Fibroblast of upper back skin (primary cell): ENCODE data around the gene HGFAC.

Source experiments
- DNase-seq: peaks from one replicate; pipeline ENCODE4 v3.0.0-alpha.2; 2013

HGFAC gene

GRCh38 chr4:3464349-3464905 lies 22.7 kb downstream of the HGFAC start:
- DNase-seq = no peak

DNA sequence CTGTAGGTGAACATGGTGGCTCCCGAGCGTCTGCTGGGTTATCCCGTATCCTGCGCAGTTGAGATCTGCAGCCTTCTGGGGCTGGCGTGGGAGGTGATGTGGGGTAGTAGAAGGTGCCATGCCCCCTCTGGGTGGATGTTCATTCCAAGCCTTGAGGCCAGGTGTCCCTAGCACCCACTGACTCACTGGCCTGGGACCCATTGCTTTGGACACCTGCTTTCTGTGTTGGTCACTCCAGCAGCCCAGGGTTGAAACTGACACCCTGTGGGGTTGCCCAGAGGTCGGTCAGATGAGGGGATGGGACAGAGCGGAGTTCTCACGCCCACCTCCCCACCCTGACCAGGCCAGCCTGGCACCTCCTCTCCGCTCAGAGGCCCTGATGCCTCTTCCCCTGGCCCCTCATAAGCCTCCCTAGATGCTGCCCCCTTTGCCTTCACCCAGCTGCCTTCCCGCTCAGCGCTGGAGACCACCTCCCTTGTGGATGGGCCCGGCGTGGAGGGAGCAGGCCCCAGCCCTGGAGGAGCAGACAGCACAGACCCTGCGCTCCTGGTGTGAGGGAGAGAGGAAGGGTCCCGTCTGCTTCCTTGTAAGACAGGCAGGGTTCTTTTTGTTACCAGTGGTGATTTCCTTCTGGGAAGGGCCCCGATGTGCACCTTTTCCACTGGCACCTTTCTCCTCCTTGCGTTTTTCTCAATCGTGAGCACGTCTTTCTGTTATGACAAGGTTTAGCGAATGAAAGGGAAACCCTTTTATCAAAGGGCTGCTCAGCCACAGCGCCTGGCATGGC lies 23.3 kb downstream of the HGFAC start:
- no peak for DNase-seq

DNA sequence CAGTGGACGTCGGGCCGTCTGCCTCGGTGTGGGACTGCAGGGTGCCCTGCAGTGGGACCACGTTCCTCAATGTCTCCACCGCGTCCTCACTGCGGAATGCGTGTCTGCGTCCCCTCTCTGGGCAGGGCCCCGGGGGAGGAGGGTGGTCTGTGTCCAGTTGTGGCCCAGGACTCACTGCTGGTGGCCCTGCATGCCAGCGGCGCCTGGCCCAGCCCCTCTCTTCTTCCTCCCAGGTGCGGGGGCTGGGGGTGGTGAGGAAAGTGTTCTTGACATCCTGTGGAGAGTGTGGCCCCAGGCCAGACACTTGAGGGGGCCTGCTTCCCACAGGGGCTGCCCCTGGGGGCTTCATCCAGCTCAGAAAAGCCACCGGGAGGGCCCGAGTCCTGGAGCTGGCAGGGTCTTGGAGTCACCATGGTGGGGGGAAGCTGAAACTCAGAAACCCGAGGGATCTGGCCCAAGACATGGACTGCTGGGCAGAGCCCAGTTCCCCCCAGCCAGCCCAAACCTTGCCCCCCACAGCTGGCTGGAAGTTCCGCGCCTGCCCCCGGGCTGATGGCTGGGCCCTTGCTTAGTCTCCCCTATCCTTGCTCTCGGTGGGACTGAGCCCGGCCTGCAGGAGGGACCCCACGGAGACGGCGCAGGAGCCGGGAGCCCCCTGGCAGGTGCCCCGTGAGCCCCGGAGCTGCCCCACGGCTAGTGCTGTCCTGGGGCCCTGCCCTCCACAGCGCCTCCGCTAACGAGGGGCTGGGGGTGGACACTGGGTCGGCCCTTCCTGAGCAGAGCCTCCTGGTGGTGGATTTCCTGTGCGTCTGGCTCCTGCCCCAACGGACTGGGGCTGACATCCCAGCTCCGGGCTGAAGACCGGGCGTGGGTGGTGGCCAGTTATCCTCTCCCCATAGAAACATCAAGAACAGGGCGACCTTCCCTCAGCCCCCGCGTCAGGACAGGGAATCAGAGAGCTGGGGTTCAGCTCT lies 24.2 kb downstream of the HGFAC start:
- DNase-seq = no peak

GRCh38 chr4:3466691-3467600 lies 25.2 kb downstream of the HGFAC start:
- no peak for DNase-seq

GRCh38 chr4:3467601-3468031 lies 25.8 kb downstream of the HGFAC start:
- DNase-seq = no peak

DNA sequence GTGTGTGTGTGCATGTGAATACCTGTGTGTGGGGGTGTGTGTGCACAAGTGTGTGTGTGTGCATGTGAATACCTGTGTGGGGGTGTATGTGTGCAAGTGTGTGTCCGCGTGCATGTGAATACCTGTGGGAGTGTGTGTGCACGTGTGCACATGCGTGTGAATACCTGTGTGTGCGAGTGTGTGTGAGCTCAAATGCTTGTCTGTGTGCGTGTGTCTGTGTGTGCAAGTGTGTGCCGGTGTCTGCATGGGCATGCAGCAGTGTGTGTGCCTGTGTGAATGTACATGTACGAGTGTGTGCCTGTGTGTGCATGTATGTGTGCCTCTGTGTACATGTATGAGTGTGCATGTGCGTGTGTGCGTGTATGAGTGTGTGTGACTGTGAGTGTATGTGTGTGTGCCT lies 26.4 kb downstream of the HGFAC start:
- no peak for DNase-seq

- no peak for DNase-seq
These were observed 27.0 kb downstream of the HGFAC start for GRCh38 chr4:3468804-3469203.

DNA sequence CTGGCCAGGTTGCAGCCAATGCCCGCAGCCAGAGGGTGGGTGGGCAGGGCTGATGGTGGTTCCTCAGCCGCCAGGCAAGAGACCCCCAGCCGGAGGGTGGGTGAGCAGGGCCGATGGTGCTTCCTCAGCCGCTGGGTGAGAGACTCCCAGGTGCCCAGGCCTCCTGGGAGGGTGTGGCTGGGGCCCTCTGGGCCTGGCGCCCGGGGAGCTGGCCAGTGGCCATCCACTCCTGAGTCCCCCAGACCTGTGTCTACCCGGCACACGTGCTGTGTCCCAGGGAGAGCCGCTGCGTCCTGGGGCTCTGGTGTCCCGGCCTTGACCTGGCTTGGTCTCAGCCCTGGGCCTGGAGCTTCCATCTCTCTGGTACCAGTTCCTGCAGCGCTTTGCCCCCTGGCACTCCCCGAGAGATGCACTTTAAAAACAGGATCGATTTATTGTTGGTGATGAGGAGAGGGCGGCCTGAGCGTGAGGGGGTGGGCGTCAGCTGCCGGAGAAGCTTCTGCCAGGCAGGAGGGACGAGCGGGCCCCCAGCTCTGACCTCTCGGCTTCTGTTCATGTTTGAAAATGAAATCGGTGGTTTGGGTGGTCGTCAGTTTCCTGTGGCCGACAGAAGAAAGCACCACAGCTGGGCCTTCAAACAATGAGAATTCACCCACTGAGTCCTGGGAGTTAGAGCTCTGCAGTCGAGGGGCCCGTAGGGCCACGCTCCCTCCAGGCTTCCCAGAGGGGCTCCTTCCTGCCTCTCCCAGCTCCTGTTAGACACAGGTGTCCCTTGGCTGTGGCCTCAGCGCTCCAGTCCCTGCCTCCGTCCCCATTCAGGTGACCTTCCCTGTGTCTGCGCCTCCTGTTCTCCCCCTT lies 27.8 kb downstream of the HGFAC start:
- DNase-seq = no peak

- DNase-seq = peak; percentile 27
These were observed 28.7 kb downstream of the HGFAC start for GRCh38 chr4:3470244-3471097.

GRCh38 chr4:3471098-3471760 lies 29.5 kb downstream of the HGFAC start:
- DNase-seq = no peak

DNA sequence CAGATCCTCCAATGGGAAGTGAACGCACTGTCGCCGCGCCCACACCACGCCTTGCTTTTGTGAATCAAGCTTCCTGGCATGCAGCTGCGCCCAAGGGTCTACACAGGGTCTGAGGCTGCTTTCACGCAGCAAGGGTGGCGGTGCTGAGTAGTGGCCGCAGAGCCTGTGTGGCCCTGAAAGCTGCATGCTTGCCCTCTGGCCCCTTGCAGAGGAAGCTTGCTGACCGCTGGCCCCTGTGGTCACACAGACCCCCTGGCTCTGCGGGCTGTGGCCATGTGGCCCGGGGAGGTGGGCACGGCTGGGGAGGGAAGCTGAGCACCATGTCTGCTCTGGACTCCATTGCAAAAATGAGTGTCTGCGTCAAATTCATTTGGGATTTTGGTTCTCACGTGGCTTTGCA lies 30.1 kb downstream of the HGFAC start:
- DNase-seq = no peak

GRCh38 chr4:3472411-3473141 lies 30.8 kb downstream of the HGFAC start:
- DNase-seq = no peak

DNA sequence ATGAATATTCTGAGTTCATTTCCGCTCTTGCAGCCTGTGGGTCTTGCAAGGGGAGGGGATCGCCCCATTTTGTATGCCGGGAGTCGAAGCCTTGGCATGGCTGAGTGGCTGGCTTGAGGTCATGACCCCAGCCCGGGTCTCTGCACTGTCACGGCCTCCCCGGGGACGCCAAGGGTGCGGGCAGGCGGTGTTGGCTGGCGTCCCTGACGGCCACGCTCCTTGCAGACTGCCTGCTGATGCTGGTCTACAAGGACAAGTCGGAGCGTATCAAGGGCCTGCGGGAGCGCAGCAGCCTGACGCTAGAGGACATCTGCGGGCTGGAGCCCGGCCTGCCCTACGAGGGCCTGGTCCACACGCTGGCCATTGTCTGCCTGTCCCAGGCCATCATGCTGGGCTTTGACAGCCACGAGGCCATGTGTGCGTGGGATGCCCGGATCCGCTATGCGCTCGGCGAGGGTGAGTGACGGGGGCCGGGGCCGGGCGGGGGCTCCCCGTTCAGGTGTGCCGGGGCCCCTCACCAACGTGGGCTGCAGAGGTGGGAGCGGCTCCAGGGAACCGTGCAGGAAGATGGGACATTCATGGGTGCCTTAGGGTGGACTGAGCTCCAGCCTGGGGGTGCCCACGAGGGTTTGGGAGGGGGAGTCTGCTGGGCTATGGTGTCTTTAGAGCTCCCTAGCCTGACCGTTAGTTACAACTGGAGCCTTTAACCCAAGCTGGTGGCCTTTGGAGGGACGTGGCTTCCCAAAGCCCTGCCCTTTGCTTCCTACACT lies 31.6 kb downstream of the HGFAC start:
- DNase-seq = no peak

GRCh38 chr4:3473996-3474765 lies 32.4 kb downstream of the HGFAC start:
- DNase-seq = no peak

GRCh38 chr4:3475041-3475712 lies 33.4 kb downstream of the HGFAC start:
- no peak for DNase-seq

- DNase-seq = no peak
These were observed 34.0 kb downstream of the HGFAC start for GRCh38 chr4:3475713-3476260.

DNA sequence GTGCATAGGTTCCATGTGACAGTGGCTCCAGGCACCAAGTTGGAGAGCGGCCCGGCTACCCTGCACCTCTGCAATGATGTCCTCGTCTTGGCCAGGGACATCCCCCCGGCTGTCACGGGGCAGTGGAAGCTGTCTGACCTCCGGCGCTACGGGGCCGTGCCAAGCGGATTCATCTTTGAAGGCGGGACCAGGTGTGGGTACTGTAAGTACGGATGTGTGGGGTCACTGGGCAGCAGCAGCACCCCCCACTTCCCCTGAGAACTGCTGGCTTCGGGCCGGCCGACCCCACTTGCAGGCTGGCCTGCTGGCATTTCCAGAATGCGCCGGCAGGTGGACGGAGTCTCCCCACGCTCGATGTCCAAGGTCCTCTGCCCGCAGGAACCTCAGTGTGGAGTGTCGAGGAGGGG lies 34.6 kb downstream of the HGFAC start:
- DNase-seq = no peak
